HS-27A (cell line): ENCODE data around the gene NAV2.

Source experiments
- DNase-seq: peaks from one replicate; pipeline ENCODE4 v3.0.0-alpha.2; 2012; ENCODE audit warnings: low read depth, missing footprints

Gene NAV2

GRCh38 chr11:20053572-20053971 is 340.9 kb downstream of the NAV2 start:
- DNase-seq = no peak

GRCh38 chr11:20054584-20054983 is 341.9 kb downstream of the NAV2 start:
- DNase-seq = no peak

DNA sequence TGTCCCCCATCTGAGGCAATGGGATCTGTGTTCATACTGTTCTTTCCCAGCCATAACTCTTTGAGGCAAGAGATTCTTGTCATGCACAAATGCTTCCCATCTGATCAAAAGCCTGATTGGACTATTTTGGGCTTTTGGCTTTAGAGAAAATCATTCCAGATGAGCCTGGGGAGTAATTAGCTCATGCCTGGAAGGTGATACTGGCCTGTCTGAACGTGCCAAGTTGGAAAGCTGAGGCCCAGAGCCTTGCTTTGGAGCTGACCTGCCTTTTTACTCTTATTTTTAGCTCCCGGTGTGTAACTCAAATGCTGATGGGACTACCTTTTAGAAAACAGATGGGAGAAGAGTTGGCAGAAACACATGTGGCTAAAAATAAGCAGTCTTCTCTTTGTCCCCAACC is 342.7 kb downstream of the NAV2 start:
- no peak for DNase-seq

- no peak for DNase-seq
Measured at GRCh38 chr11:20056109-20056949, 343.7 kb downstream of the NAV2 start.

- no peak for DNase-seq
Measured at GRCh38 chr11:20056950-20057943, 344.6 kb downstream of the NAV2 start.

DNA sequence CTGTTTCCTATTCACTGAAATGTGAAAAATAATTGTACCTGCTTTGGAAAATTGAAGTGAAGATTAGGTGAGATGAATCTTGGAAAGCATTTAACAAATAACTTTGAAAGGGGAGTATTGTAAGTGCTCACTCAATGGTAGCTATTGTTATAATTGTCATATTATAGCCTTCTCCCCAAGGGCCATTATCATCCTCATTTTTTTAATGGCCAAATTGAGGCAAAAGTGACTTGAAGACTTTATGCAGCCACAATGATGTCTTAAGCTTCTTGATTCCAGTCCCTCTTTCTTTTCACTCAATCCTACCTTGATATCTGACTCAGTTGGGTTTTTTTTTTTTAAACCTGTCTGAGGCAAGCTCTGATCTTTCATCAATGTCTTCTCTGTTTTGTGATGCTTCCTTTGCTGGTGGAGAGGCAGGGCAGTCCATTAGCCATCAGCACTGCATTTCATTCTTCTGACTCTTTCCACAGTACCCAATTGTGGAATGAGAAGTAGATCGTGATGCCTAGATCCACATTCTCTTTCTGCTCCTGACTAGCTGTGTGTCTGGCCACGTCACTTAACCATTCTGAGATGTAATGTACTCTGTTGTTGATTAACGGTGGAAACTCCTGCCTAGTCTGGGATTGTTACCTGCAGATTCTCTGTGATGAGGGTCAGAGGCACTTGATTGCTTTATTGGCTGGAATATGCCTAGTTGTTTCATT is 346.3 kb downstream of the NAV2 start:
- DNase-seq = no peak

GRCh38 chr11:20059587-20060021 is 347.0 kb downstream of the NAV2 start:
- no peak for DNase-seq

DNA sequence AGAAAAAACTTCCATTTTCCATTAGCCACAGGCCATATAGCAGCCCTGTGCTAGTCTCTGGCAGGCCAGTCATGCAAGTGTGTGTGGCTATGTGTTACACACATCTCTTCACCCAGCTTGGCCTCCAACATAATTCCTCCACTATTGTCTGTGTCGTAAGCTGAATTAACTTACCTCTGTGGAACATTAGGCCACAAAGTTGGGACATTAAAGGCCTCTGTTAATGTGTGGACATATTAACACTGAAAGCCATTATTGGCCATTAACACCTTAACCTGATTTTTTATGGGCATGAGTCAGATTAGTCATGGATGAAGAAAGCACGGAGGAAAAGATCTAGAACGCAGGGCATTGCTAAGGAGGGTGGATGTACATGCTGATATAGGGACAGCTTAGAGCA is 347.5 kb downstream of the NAV2 start:
- no peak for DNase-seq

DNA sequence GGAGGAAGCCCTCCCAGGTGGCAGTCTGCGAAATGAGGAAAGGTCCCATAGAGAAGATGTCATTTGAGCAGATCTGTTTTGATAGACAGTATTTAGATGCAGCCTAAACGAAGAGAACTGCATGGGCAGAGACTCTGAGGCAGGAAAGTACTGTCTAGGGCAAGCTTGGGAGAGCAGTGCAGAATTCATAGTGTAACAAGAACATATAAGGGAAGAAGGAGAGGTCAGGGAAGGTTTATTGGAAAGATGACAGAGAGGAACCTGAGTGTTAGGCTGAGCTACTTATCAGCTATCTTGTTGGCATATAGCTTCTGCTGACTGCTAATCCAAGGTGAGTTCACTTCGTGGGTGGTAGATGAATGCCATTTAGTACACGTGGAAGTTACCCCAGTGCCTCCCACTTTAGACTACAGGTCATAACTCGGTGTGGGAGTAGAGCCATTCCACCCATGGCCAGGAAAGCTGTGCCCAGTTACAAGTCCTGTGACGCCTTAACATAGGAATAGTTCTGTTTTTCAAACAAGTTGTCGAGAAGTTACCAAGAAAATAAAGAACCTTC is 348.1 kb downstream of the NAV2 start:
- DNase-seq = no peak

GRCh38 chr11:20061776-20062175 is 349.1 kb downstream of the NAV2 start:
- DNase-seq = no peak

- no peak for DNase-seq
Measured at GRCh38 chr11:20064961-20065405, 352.3 kb downstream of the NAV2 start.

- no peak for DNase-seq
Measured at GRCh38 chr11:20065406-20065805, 352.8 kb downstream of the NAV2 start.

- DNase-seq = no peak
Measured at GRCh38 chr11:20066013-20066782, 353.6 kb downstream of the NAV2 start.

- no peak for DNase-seq
Measured at GRCh38 chr11:20066783-20067156, 354.1 kb downstream of the NAV2 start.

- no peak for DNase-seq
Measured at GRCh38 chr11:20067665-20068064, 355.0 kb downstream of the NAV2 start.

DNA sequence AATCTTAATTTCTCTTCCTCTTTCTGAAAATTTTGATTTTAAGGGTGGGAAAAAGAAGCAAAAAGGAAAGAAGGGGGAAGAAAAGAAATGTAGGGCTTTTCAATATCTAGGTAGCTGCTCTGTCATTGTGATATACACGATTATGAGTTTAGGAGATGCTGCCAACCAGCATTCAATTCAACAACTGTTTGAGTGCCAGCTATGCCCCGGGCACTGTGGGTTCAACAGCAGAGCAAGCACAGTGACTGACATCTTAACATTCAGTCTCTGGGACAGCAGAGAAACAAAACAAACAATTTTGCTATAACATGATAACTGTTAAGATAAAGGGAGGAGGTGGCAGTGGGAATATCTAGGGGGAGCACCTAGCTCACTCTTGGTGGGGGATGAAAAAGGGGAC is 356.1 kb downstream of the NAV2 start:
- DNase-seq = no peak

GRCh38 chr11:20070459-20070858 is 357.8 kb downstream of the NAV2 start:
- DNase-seq = no peak

- DNase-seq = no peak
Measured at GRCh38 chr11:20075627-20076026, 363.0 kb downstream of the NAV2 start.

DNA sequence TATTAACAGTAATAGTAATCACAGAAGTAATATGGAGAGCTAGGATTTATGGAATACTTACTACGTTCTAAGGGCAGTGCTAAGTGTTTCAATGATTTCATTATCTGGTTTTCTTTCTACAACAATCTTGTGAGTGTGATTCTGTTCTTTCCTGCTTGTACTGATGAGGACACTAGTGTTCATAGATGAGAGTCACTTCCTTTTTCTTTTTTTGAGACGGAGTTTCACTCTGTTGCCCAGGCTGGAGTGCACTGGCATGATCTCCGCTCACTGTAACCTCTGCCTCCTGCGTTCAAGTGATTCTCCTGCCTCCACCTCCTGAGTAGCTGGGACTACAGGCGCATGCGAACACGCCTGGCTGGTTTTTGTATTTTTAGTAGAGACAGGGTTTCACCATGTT is 366.2 kb downstream of the NAV2 start:
- DNase-seq = no peak

GRCh38 chr11:20080032-20080685 is 367.5 kb downstream of the NAV2 start:
- DNase-seq = no peak

DNA sequence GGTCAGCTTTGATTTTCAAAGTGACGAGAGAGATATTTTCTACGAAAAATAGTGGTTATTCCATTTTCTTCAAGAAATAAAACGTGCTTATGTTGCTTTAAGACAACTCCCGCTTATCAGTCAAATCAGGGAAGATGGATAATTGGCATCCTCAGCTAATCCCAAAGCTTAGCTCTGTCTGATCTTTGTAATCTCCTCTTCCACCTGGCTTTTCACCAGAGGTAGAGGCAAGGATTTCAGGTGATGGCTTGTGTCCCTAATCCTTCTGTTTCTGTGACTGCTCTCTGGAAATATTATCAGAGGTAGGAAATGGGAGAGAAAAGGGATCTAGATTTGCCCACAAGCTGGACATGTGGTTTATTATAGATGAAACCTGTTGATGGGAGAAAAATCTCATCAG is 368.7 kb downstream of the NAV2 start:
- no peak for DNase-seq
